ENCODE results near the gene STK11IP. TPM values are rescaled to one million over a fixed set of nuclear protein-coding genes. Genes with fewer than 3 reads are reported as not detected.

The STK11IP gene
- total and polyA plus RNA-seq, 2 of the 13 experiments (the other 11 are each of a cell fraction or from before 2014, with no cell fraction given): 12.8 to 24.0 TPM

DNA sequence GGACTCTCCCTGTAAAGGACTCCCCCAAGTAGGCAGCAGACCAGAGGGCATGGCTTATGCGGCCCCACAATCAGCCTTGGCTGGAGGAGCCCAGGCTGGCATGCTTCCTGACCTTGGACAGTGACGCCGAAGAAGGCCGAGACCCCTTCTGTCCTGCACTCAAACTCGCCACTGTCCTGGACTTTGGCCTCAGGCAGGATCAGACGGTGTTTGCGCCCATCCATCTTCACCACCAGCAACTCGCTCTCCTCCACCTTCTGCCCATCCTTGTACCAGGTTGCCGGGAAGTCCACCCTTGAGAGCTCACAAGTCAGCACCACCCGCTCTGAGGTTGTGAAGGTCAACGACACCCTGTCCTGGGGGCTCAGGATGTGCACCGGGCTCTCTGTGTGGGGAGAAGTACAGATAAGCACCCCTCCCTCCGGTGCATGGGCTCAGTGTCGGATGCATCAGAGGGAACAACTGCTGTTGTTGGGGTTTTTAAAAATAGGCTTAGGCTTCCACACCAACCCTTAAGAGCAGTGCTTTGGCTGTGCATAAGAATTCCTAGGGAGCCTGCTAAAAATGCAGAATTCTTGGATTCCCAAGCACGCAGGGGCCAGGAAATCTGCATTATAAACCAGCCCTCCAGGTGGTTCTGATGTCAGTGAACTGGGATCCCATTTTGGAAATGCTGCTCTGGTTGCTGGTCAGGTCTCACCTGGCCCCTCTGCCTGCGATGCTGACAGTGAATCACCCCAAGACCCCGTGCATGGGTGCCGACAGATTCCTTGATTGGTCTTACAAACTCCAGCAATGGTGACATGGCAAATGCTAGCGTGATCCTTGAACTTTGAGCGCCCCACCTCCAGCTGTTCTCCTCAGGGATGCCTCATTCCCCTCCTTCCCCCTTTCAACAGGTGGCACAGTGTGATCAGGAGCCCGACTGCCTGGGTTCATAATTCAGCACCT is 32.3 kb upstream of the STK11IP start (continued):
- no peak for TF ChIP-seq GATAD1 (CRISPR knock-in tag; IDR thresholded peaks at IDR 0.05)
- 0 out of 2 replicates have a peak, but pooled peaks have one; percentile 25 for TF ChIP-seq ZNF468 (CRISPR knock-in tag; IDR thresholded peaks at IDR 0.05)
- TF ChIP-seq, protein P1, sequence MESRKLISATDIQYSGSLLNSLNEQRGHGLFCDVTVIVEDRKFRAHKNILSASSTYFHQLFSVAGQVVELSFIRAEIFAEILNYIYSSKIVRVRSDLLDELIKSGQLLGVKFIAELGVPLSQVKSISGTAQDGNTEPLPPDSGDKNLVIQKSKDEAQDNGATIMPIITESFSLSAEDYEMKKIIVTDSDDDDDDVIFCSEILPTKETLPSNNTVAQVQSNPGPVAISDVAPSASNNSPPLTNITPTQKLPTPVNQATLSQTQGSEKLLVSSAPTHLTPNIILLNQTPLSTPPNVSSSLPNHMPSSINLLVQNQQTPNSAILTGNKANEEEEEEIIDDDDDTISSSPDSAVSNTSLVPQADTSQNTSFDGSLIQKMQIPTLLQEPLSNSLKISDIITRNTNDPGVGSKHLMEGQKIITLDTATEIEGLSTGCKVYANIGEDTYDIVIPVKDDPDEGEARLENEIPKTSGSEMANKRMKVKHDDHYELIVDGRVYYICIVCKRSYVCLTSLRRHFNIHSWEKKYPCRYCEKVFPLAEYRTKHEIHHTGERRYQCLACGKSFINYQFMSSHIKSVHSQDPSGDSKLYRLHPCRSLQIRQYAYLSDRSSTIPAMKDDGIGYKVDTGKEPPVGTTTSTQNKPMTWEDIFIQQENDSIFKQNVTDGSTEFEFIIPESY (CRISPR knock-in tag; IDR thresholded peaks at IDR 0.05): 0 out of 2 replicates have a peak, but pooled peaks have one; percentile 50
- TF ChIP-seq HOXA3 (CRISPR knock-in tag; IDR thresholded peaks at IDR 0.05): 0 out of 2 replicates have a peak, but pooled peaks have one; percentile 7
- TF ChIP-seq POLR2A (IDR thresholded peaks at IDR 0.05; ENCODE audit: insufficient read depth in 1 of 2, low read depth in 2 of 2, low read length in 2 of 2): 0 out of 4 replicates have a peak, but pooled peaks of 1 of the 2 experiments have one; percentile 28
- TF ChIP-seq, protein P2, sequence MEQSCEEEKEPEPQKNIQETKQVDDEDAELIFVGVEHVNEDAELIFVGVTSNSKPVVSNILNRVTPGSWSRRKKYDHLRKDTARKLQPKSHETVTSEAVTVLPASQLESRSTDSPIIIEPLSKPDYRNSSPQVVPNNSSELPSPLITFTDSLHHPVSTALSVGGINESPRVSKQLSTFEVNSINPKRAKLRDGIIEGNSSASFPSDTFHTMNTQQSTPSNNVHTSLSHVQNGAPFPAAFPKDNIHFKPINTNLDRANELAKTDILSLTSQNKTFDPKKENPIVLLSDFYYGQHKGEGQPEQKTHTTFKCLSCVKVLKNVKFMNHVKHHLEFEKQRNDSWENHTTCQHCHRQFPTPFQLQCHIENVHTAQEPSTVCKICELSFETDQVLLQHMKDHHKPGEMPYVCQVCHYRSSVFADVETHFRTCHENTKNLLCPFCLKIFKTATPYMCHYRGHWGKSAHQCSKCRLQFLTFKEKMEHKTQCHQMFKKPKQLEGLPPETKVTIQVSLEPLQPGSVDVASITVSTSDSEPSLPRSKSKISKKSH (CRISPR knock-in tag; IDR thresholded peaks at IDR 0.05; ENCODE audit: borderline replicate concordance): peak; percentile 47; the same call in 1 of the 2 replicates
- TF ChIP-seq, protein P3, sequence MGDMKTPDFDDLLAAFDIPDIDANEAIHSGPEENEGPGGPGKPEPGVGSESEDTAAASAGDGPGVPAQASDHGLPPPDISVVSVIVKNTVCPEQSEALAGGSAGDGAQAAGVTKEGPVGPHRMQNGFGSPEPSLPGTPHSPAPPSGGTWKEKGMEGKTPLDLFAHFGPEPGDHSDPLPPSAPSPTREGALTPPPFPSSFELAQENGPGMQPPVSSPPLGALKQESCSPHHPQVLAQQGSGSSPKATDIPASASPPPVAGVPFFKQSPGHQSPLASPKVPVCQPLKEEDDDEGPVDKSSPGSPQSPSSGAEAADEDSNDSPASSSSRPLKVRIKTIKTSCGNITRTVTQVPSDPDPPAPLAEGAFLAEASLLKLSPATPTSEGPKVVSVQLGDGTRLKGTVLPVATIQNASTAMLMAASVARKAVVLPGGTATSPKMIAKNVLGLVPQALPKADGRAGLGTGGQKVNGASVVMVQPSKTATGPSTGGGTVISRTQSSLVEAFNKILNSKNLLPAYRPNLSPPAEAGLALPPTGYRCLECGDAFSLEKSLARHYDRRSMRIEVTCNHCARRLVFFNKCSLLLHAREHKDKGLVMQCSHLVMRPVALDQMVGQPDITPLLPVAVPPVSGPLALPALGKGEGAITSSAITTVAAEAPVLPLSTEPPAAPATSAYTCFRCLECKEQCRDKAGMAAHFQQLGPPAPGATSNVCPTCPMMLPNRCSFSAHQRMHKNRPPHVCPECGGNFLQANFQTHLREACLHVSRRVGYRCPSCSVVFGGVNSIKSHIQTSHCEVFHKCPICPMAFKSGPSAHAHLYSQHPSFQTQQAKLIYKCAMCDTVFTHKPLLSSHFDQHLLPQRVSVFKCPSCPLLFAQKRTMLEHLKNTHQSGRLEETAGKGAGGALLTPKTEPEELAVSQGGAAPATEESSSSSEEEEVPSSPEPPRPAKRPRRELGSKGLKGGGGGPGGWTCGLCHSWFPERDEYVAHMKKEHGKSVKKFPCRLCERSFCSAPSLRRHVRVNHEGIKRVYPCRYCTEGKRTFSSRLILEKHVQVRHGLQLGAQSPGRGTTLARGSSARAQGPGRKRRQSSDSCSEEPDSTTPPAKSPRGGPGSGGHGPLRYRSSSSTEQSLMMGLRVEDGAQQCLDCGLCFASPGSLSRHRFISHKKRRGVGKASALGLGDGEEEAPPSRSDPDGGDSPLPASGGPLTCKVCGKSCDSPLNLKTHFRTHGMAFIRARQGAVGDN (CRISPR knock-in tag; IDR thresholded peaks at IDR 0.05): peak; percentile 41; the same call in 1 of the 2 replicates
- peak; percentile 23; the same call in 1 of the 2 replicates for TF ChIP-seq ZC3H13 (CRISPR knock-in tag; IDR thresholded peaks at IDR 0.05)
- no peak for TF ChIP-seq ATF7 (IDR thresholded peaks at IDR 0.05)
- TF ChIP-seq ATF7 (CRISPR knock-in tag; IDR thresholded peaks at IDR 0.05): 0 out of 2 replicates have a peak, but pooled peaks have one; percentile 28
- 0 out of 2 replicates have a peak, but pooled peaks have one; percentile 55 for TF ChIP-seq ZNF879 (CRISPR knock-in tag; IDR thresholded peaks at IDR 0.05)
- TF ChIP-seq, protein P4, sequence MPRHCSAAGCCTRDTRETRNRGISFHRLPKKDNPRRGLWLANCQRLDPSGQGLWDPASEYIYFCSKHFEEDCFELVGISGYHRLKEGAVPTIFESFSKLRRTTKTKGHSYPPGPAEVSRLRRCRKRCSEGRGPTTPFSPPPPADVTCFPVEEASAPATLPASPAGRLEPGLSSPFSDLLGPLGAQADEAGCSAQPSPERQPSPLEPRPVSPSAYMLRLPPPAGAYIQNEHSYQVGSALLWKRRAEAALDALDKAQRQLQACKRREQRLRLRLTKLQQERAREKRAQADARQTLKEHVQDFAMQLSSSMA (CRISPR knock-in tag; IDR thresholded peaks at IDR 0.05): 0 out of 2 replicates have a peak, but pooled peaks have one; percentile 40

Measured in HepG2 (cell line).